Heart left ventricle (tissue), 16 donors: Measurements from ENCODE around the gene TRPV3. TPM values are rescaled to one million over a fixed set of nuclear protein-coding genes. Genes with fewer than 3 reads are reported as not detected.

Source experiments
- ATAC-seq, 4 donors: fragments of 200-7000 bp; cut with Tn5 transposase; one replicate each; pipeline ENCODE4 v1.9.1; 2020 to 2022; ENCODE audit warnings: moderate library complexity in 4 of 4, mild to moderate bottlenecking in 3 of 4, moderate number of reproducible peaks in 1 of 4
- DNase-seq, 5 donors: peaks; one replicate each; pipeline ENCODE4 v3.0.0-alpha.2; 2020
- H3K27ac ChIP-seq, 12 donors: fragments of 200-600 bp; sonication (generic) in 4 of 12; one replicate each; pipeline versions ENCODE4 v1.5.0 to v1.8.0; 2016 to 2022; ENCODE audit warnings: mild to moderate bottlenecking in 2 of 12
- H3K27me3 ChIP-seq, 9 donors: fragments of 200-600 bp; sonication (generic) in 2 of 9; one replicate each; pipeline versions ENCODE4 v1.5.1 to v1.8.0; 2016 to 2022; ENCODE audit warnings: mild to moderate bottlenecking in 3 of 9
- H3K36me3 ChIP-seq, 9 donors: fragments of 200-600 bp; sonication (generic) in 2 of 9; one replicate each; pipeline versions ENCODE4 v1.5.0 to v1.8.0; 2018 to 2022; ENCODE audit warnings: mild to moderate bottlenecking in 2 of 9
- H3K4me1 ChIP-seq, 12 donors: fragments of 200-600 bp; sonication (generic) in 4 of 12; one replicate each; pipeline versions ENCODE4 v1.5.0 to v1.8.0; 2016 to 2022; ENCODE audit warnings: mild to moderate bottlenecking in 3 of 12
- H3K4me3 ChIP-seq, 12 donors: fragments of 200-600 bp; sonication (generic) in 4 of 12; one replicate each; pipeline versions ENCODE4 v1.5.0 to v1.8.0; 2017 to 2022; ENCODE audit warnings: mild to moderate bottlenecking in 9 of 12, moderate library complexity in 4 of 12
- H3K9me3 ChIP-seq, 12 donors: fragments of 200-600 bp; sonication (generic) in 4 of 12; one replicate each; pipeline versions ENCODE4 v1.5.0 to v1.8.0; 2016 to 2022; ENCODE audit warnings: mild to moderate bottlenecking in 1 of 12
- CTCF ChIP-seq, 12 donors: fragments of 200-600 bp; sonication (generic) in 4 of 12; IDR thresholded peaks; one replicate each; pipeline versions ENCODE4 v1.5.0 to v1.8.0; 2018 to 2022; ENCODE audit warnings: antibody characterized with exemption in 12 of 12, mild to moderate bottlenecking in 5 of 12
- POLR2A ChIP-seq, 2 donors: fragments of 450-650 bp; IDR thresholded peaks; one replicate each; pipeline ENCODE4 v1.6.1; 2017; ENCODE audit warnings: antibody characterized with exemption in 2 of 2, mild to moderate bottlenecking in 2 of 2, moderate library complexity in 2 of 2
- WGBS, 4 donors: extraction: QIAGEN DNeasy Blood & Tissue Kit in 2 of 4; methylation state at CpG; one replicate each; pipeline versions ENCODE4 v1.1.5 to v1.1.7; 2013 to 2018; 5-methylcytosine and 5-hydroxymethylcytosine counted together
- intact Hi-C, 10 donors: fragments of 100-400 bp; cut with DNase I; formaldehyde crosslinking; loops; one replicate each; pipeline versions ENCODE4 v1.11.1 to v1.14.2; 2022
- polyA plus RNA-seq, 2 donors: library from polyadenylated mRNA; stranded (reverse); fragments of 200-250 nt; gene quantifications; one replicate each; pipeline ENCODE4 v1.2.3, GENCODE V29; 2013
- total RNA-seq, 9 donors: library from RNA; depleted of rRNA in 2 of 9; stranded (reverse); fragments of >200 nt in 2 of 9; fragmentation: NEBNext Ultra II Directional in 3 of 9; extraction: Animal tissue kit (Norgen Biotek cat#: 25700) in 3 of 9; gene quantifications; one replicate each; pipeline versions ENCODE4 v1.1.0 to v1.2.4, GENCODE V29; 2016 to 2023
- donor health status: ischemic (EF 13 %, LVEDD 7.1; RV severe dilation, severe dysfunction).
- donor health status: healthy with polysubstance abuse.
- donor health status: DM: no; HTN: yes; CAD: no.
- donor health status: DM: no; HTN: no; CAD: no.
- donor health status: ischemic (EF 25% LVEDD 6.9; RV normal size, moderate dysfunction).
- donor health status: ischemic (EF 25% LVEDD 5.7; RV mildly dilated, moderate dysfunction).
- donor health status: healthy.
- donor health status: DM: yes; HTN: yes; CAD: no.
- donor health status: ischemic (EF 35%, LVEDD 5.7; RV mildly dilated, moderate dysfunction).
- donor health status: nonischemic (EF 11% LVEDD 7.7; RV severe dilation, severe dysfunction).
- donor health status: DM: yes; HTN: yes; CAD: no.
- donor health status: PGD.
- donor health status: ischemic (EF 29% LVEDD 5.4; RV normal size, mild dysfunction).
- donor health status: nonischemic (EF 23%, LVEDD 6.1; RV moderate dilation, normal function).

The TRPV3 gene
- total and polyA plus RNA-seq, 11 donors: 0.25 to 1.7 (median 0.77) TPM; not detected in 1

- Histone ChIP-seq H3K4me3 (no peak overlapping the region), H3K9me3 (no peaks in the 10 kb centered on the region), H3K36me3 (peaks cover 0 to 32% (median 11%) of the 10 kb centered on the region in 9 donors), H3K4me1 (no peaks in the 10 kb centered on the region), H3K27ac (no peak overlapping the region), H3K27me3 (no peaks in the 10 kb centered on the region)
- intact Hi-C loops: loop anchor here in 1 of 10 donors (1.0 kb wide), 1 partner anchor 32 kb away; no protein-coding TSS in a partner anchor
- TF ChIP-seq CTCF (IDR thresholded peaks at IDR 0.05) (no peak), POLR2A (IDR thresholded peaks at IDR 0.05) (no peak)
- WGBS, 4 donors: 72 to 88% (median 85%) methylated on average over 15 of the region's 15 CpGs
- no peak for DNase-seq
- peak in 3 of 4 donors; percentile 33 to 63 (median 37) for ATAC-seq
Measured at GRCh38 chr17:3600529-3601205, 43.1 kb upstream of the TRPV3 start.

GRCh38 chr17:3598078-3598477 lies 40.5 kb upstream of the TRPV3 start:
- WGBS, 4 donors: 87 to 90% (median 89%) methylated on average over 13 of the region's 13 CpGs
- DNase-seq (no peak), ATAC-seq (no peak)
- no peaks in the 10 kb centered on the region for H3K9me3 ChIP-seq
- H3K27me3 ChIP-seq: no peaks in the 10 kb centered on the region
- intact Hi-C loops: no loop called here
- no peak overlapping the region for H3K4me3 ChIP-seq
- H3K36me3 ChIP-seq: peaks cover 0 to 16% (median 5%) of the 10 kb centered on the region in 9 donors
- H3K27ac ChIP-seq: no peak overlapping the region
- TF ChIP-seq CTCF (IDR thresholded peaks at IDR 0.05) (no peak), POLR2A (IDR thresholded peaks at IDR 0.05) (no peak)
- peaks cover 0 to 20% (median 6%) of the 10 kb centered on the region in 12 donors for H3K4me1 ChIP-seq

GRCh38 chr17:3596804-3597464 lies 39.3 kb upstream of the TRPV3 start:
- Histone ChIP-seq H3K27me3 (no peaks in the 10 kb centered on the region), H3K4me1 (peaks cover 0 to 20% (median 6%) of the 10 kb centered on the region in 12 donors), H3K4me3 (no peak overlapping the region), H3K36me3 (peaks cover 0 to 11% (median 6%) of the 10 kb centered on the region in 9 donors), H3K9me3 (no peaks in the 10 kb centered on the region), H3K27ac (no peak overlapping the region)
- intact Hi-C loops: no loop called here
- DNase-seq (no peak), ATAC-seq (no peak)
- TF ChIP-seq CTCF (IDR thresholded peaks at IDR 0.05): no peak
- 91 to 92% (median 91%) methylated on average over 24 to 27 of the region's 27 CpGs for WGBS, 4 donors

- WGBS, 4 donors: 63 to 75% (median 69%) methylated on average over 13 to 15 of the region's 15 CpGs
- TF ChIP-seq POLR2A (IDR thresholded peaks at IDR 0.05): no peak
- no peak for TF ChIP-seq CTCF (IDR thresholded peaks at IDR 0.05)
- Histone ChIP-seq H3K9me3 (no peaks in the 10 kb centered on the region), H3K4me1 (peaks cover 0 to 20% (median 6%) of the 10 kb centered on the region in 12 donors), H3K27me3 (no peaks in the 10 kb centered on the region), H3K4me3 (no peak overlapping the region), H3K36me3 (peaks cover 0 to 30% (median 19%) of the 10 kb centered on the region in 9 donors), H3K27ac (peak overlapping the region in 3 of 12 donors; percentile 13 to 61 (median 54))
- ATAC-seq (no peak), DNase-seq (no peak)
- intact Hi-C loops: loop anchor here in 1 of 10 donors (5.0 kb wide), 1 partner anchor 53 kb away; no protein-coding TSS in a partner anchor
Measured at GRCh38 chr17:3594976-3595375, 37.4 kb upstream of the TRPV3 start.
